GM18511 (cell line): ENCODE measurements around the gene BABAM2.
"Not testable (repeated sequence)": the region's sequence is repeated elsewhere in the genome, so short reads cannot be mapped to it uniquely, and the experiment has no call there.

Source experiments
- ATAC-seq: cut with Tn5 transposase; IDR thresholded peaks from one replicate; pipeline ENCODE4 v1.9.1; 2021; ENCODE audit warnings: mild to moderate bottlenecking, moderate library complexity; ENCODE audit not compliant: unreplicated experiment

BABAM2 gene

DNA sequence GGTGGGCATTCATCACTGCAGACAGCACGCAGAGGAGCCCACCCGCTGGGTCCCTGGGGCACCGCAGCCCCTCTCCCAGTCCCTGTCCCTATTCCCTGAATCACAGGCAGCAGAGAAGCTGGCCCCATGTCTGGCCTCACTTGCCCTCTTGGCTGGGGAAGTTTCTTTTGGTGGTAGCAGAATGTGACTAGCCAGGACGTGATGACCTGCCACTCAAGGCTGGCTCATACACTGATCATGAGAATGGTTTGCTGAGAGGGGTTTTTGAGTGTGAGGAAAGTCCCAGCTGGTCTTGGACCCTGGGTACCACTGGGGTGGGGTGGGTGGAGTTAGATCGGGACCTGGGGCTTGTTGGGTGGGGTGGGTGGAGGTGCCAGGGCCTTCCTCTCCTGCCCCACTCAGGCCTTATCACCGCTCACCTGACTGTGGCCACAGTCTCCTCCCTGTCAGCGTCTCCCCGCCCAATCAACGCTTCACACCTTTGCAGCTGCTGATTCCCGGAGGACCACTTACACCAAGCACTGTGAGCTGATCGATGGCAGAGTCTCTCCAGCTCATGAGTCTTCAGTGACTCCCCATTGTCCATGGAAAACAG, 473.3 kb downstream of the BABAM2 start:
- ATAC-seq: no peak

DNA sequence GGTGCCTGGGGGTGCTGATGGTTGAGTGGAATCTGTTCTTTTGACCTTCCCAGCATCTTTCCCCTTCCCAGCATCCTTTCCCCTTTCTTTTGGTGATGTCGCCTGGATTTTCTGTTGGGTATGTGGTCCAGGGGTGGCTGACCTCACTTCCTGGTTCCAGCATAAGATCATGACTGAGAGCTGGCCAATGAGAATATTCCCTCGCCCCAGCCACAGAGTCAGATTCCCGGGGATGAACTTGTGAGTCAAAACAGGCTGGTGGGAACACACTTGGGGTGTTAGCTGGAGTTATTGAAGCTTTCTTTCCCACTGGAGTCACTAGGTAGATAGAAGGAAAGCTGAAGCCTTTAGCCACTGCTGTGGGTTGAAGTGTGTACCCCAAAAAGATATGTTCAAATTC, 474.1 kb downstream of the BABAM2 start:
- no peak for ATAC-seq

DNA sequence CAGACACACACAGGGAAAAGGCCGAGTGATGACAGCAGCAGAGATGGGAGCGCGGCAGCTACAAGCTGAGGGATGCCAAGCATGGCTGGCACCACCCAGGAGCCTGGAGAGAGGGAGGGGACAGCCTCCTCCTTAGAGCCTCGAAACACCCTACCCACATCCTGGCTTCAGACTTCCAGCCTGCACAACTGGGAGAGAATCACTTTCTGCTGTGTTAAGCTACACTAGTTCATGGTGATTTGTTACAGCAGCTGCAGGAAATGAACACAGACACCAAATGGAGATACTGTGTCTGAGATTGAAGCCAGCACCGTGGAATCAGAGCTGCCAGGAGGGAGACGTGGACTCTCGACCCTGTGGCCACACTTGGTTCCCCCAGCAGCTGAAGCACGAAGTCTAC, 474.6 kb downstream of the BABAM2 start:
- no peak for ATAC-seq

DNA sequence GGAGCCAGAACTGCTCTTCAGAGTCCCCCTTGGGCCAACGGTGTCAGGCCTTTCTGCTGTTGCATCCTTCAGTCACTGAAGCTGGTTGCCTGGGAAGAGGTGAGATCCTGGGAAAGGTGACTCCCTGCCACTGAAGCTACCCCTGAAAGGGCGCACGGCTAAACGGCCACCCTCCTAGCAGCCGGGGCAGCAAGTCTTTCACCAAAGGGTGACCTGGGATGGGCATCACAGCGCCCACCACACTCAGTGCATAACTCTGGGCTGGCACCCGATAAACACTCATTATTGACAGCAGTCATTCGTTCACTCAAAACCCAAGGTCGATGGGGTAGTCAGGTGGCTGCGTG, 475.6 kb downstream of the BABAM2 start:
- no peak for ATAC-seq

DNA sequence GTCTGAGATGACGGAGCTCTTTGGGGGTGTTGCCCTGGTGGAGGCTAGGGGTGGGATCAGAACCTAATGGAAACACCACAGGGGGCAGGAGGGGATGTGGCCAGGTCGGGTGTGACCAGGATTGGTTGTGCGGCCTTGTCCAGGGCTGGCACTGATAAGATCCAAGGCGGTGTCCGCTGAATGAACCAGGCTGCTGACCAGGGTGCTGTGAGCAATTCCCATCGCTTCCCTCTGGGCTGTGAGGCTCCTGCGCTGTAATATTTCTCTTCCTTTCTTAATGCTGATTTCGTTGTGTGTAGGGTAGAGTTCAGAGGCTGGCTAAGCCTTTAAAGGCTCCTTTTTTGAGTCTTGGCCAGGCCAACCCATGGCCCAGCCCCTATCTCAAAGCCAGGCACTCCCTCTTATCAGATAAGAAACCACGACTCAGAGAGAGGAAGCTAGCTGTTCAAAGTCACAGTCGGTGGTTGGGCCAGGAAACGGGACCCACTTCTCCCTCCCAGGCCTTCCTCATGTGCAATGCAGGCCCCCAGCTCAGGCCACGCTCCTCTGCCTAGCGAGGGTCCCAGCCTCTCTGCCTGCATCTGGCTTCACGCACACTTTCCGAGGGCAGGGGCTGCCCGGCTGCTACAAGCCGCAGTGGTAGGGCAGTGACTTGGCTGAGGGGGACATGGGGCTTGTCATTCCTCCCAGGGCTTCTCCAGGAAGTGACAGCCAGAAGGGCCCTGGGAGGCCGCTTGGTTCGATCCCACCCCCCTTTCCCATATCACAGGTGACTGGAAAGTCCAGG, 476.2 kb downstream of the BABAM2 start:
- ATAC-seq: no peak

DNA sequence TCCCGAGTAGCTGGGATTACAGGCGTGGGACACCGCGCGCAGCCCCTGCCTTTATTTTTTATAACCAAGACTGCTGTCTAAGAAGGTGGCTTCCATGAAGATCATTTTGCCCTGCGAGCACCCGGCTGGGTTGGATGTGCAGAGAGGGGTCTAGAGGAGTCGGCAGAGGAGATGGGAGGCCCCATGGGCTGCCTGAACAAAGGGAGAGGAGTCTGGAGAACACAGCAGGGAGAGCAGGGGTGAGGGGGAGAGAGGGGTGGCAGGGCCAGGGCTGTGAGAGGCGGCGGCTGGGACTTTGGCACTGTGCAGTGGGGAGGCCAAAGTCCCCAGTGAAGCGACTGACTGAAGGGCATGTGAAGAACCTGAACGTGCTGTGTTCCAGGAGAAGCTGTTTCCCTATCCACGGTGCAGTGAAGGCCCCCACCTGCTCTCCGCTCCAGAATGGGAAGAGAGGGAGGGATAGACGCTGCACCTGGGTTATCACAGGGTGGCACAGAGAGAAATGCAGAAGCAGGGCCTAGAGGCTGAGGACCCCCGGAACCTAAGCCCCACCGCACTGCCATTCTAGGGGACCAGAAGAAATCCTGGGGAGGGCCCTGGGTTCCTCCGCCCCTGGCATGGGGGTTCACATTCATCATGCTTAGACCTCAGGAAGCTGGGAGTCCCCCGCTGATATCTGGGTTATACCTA, 477.3 kb downstream of the BABAM2 start:
- no peak for ATAC-seq

DNA sequence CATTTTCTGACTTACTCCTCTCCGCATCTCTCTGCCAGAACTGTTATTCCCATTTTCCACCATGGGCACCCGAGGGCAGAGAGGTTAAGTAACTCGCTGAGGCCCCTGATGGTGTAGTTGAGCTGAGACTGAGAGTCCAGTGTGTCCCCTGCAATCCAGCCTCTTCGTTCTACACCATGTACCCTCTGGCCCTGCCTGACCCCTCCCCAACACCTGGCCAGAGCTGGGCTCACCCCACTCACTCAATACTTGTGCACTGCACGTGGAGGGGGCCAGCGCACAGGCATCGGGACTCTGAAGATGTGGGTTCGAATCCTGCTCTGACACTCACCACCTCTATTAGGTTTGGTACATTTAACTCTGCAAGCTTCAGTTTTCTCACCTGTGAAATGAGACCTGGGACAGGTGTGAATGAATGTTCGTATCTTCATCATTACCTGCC, 477.8 kb downstream of the BABAM2 start:
- no peak for ATAC-seq

DNA sequence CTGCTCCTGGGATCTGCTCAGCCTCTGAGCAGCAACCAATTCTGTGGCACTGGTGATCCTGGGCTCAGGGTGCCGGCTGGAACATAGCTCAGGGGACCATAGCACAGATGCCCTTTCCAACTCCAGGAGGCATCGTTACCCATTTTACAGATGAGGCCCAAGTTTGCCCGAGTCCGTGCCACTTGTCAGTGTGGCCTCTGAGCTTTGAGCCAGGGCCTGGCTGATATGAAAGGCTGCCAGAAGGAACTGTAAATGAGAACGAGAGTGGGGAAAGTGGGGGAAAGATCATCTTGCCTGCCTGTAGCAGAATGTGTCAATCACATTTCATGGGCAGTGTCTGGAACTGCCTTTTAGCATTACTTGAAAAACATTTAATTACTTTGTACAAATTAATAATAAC, 478.8 kb downstream of the BABAM2 start:
- ATAC-seq: no peak

DNA sequence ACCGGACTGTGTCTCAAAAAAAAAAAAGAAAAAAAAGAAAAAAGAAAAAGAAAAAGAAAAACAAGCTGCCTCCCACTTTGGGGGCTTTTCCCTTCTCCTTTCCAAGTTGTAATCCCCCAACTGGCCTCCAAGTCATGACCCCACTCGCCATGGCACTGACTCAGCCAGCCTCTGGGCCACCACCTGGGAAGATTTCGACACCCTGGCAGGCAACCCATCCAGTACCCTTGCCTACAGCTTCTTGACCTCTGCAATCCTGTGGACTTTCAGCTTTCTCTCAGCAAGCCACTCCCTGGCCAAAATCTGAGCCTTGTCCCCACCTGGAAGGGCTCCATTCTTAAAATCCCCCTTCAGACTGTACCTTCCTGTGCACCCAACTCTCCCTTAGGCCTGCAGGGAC, 479.8 kb downstream of the BABAM2 start:
- ATAC-seq: no peak

DNA sequence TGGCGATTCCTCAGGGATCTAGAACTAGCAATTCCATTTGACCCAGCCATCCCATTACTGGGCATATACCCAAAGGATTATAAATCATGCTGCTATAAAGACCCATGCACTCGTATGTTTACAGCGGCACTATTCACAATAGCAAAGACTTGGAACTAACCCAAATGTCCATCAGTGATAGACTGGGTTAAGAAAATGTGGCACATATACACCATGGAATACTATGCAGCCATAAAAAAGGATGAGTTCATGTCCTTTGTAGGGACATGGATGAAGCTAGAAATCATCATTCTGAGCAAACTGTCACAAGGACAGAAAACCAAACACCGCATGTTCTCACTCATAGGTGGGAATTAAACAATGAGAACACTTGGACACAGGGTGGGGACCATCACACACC, 481.2 kb downstream of the BABAM2 start:
- not testable (repeated sequence) for ATAC-seq

DNA sequence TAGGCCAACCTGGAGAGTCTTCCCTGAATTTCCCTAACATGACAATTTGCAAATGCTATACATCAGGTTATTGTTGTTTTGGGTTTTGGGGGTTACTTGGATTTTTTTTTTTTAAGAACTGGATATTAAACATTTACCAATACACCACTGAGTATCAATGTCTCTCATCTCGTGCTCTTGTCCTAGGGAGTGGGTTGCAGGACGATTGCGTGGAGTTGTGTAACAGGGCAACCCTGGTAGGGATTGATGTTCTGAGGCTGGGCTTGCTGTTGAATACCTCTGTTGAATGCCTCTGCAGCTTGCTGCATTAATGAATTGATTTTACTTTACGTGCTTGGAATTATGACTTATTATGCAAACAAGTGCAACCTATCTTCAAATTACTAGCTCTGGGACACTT, 483.3 kb downstream of the BABAM2 start:
- no peak for ATAC-seq

DNA sequence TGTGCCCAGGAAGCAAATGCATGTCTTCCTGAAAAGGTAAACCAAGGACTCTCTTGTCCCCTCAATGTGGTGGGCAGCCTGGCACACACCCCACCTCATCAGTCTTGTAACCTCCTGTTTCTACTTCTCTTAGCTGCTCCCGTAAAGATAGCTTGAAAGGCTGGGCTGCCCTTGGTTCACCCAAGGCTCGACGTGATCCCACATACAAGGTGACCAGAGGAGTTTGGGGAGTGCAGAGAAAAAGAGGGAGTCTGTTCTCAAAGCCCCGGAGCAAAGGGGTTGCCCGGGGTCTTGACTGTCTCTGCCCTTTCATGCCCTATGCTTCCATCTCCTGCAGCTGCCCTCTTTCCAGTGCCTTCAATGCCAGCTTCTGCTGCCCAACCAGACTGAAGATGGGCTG, 483.8 kb downstream of the BABAM2 start:
- no peak for ATAC-seq

DNA sequence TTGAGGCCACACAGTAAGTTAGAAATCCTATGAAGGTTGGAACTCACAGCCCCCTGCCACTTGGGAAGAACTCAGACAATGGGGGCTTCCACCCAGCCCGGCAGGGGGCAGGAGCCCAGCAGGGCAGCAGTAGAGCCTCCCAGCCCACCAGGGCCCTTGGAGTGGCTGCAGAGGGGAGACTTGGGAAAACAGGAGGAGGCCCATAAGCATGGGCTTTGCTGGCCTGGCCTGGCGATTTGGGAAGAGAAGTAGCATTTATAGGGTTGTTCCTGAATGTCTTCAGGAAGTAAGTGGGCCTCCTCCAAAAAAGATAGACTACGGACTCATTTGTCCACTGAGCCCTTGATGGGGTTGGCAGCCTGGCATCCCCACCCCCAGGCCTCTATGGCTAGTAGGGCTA, 484.7 kb downstream of the BABAM2 start:
- no peak for ATAC-seq

DNA sequence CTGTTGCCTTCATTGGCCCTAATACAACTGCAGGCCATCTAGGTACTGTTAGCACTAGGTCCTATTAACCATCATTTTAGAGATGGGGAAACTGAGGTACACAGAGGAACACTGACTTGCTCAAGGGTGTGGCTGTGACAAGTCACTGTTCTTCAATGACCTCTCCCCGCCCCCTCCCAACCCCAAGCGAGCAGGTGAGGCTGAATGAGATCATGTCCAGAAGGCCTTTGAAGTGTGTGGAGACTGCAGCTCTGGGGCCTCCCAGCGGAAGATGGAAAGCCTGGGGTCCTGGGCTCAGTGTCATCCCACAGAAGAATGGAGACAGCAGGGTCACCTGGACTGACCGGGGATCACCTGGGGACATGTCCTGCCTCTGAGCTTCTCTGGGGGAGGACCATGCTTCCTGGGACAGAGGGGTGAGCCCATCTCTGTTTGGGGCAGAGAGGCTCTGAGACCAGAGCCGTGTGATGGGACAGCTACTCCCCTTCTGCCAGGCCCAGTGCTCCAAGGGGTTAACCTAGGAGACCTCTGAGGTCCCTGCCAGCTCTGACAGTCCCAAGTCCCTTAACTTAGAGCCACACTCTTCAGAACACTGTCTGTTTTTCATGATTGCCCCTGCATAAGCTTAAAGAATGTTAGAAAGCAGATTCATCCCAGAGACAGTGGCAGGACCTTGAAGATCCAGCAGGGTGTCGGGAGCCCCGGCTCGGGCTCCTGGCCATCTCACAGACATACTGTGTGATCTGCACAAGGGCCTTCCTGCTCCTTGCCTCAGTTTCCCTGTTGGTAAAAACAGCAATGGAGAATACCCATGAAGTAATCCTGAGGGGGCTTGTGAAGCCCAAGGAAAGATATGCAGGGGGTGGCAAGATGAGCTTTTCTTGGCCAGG, 485.5 kb downstream of the BABAM2 start:
- ATAC-seq: no peak

DNA sequence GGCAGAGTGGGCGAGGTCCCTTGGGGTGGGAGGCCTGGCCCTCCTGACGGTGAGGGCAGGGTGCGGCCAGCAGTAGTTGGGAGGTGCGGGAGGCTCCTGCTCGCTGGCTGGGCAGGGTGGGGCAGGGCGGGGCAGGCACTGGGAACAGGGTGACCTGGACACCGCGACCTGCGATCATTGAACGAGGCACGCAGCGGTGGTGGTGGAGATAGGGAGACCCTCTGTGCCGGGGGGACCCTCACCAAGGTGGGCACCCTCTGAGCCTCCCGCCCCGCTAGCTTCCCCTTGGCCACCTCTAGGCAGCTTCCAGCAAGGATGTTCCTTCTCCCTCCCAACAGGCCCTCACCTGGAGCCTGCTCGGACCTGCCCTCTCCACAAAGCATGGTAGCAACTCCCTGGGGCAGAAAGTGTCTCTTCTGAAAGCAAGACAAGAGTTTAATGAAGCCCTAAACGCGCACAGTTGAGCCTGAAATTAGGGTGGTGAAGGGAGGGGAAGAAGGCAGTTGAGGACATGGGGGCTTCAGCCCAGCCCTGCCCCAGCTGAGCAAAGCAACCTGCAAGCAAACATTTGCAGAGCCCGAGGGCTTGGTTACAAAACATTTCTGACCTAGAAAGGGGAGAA, 486.8 kb downstream of the BABAM2 start:
- ATAC-seq: no peak

DNA sequence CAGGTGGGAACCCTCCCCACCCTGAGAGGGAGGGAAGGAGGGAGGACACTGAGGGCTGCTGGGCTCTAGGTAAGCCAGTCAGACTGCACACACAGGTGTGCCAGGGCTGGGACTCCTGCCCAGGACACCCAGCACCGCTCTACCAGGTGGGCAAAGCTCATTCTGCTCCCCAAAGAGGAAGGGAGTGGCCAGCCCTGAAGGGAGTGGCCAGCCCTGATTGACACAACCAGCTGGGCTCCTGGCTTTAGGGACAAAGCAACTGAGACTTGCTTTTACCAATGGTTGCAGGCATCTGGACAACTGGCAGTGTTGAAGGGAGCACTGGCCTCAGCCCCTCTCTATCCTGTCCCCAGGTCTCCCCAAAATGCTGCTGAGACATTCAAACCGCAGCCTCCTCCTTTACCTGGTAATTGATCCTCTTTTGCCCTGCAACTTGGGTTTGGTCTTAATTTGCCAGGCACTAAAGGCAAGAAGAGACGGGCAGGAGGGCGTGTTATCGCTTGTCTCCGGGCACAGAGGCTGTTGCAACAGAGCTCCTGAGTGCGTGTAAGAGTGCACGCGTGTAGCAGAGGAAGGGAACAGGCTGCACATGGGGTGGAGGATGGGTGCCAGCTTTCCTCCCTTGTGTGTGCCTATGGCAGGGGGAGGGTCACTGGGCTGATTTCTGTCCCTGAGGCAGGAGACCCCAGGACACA, 487.6 kb downstream of the BABAM2 start:
- ATAC-seq: no peak

DNA sequence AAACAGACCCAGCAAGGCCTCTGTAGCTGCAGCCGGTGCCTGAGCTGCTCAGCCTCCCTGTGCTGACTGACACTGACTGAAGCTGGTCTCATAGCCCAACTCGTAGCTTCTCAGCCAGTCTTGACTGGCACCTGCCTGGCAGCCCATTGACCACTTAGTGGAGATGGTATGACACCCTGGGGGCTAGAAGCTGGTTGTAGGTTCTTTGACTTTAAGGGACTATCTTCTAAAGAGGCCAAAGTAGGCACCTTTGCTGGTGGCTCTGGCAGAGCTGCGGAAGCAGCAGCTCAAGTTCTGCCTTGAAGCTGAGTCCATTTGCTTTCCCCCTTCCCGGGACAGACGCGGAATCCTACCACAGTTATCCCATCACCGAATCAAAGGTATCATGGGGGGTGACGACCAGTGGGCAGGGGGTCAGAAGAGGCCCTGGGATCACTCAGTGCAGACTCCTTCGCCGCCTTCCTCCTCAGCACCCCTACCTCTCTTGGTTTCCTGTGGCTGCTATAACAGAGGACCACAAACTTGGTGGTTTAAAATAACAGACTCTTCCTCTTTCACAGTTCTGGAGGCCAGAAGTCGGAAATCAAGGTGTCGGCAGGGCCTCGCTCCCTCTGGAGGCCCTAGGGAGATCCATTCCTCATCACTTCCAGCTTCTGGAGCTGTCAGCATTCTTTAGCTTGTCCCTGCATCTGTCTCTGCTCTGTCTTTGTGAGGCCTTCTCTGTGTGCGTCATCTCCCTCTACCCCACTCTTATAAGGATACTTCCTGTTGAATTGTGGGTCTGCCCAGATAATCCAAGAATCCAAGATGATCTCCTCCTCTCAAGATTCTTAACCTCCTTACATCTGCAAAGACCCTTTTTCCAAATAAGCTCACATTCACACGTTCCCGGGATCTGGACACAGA, 488.4 kb downstream of the BABAM2 start:
- no peak for ATAC-seq

DNA sequence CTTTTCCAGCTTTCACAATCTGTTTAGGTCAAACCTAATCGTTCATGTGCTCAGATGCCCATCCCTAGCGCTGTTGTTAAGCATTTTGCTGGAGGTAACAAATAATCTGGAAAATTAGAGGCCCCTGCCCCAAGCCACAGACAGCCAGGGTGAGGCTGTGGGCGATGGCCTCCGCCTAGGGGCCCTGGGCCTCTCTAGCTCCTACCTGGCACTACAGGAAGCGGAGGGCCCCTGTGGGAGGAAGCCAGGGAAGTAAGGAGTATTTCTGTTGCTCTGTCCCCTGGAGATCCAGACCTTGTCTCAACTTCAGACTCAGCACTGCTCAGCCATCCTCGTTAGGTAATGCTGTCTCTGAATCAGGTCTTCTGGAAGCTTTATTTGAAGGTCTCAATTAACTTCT, 489.7 kb downstream of the BABAM2 start:
- no peak for ATAC-seq
